Caco-2 (cell line): ENCODE data around the gene SLC47A2. TPM values are rescaled to one million over a fixed set of nuclear protein-coding genes. Genes with fewer than 3 reads are reported as not detected.

Experiments
- BruUV-seq: library from RNA; stranded (reverse); fragments of 400-500 nt; replicated peaks from 2 replicates; lab custom pipeline; 2021; lab: Mats Ljungman, UMichigan
- CTCF ChIA-PET: fragments of 300-600 bp; sonication (Branson Sonifier 250); formaldehyde crosslinking; loops from one replicate; lab custom pipeline; 2022; ENCODE audit warnings: antibody characterized with exemption; lab: Charles Lee
- POLR2A ChIA-PET: fragments of 300-600 bp; sonication (Branson Sonifier 250); formaldehyde crosslinking; loops from one replicate; lab custom pipeline; 2022; ENCODE audit warnings: antibody characterized with exemption; lab: Charles Lee
- DNase-seq, 2 experiments: peaks; one replicate each; pipeline versions ENCODE4 v3.0.0 to v3.0.0-alpha.2; 2020 to 2022
- H3K27me3 ChIP-seq: replicated peaks from 2 replicates; pipeline ENCODE4 v1.6.0; 2011; ENCODE audit warnings: low read length; ENCODE audit not compliant: control insufficient read depth, insufficient read depth
- H3K36me3 ChIP-seq: 2 replicates; pipeline ENCODE4 v1.5.1; 2011; ENCODE audit warnings: low read length; ENCODE audit not compliant: control insufficient read depth, insufficient read depth
- H3K4me1 ChIP-seq: fragments of 250-450 bp; sonication (Bioruptor Pico); 2 replicates; pipeline ENCODE4 v1.5.1; 2020; ENCODE audit warnings: mild to moderate bottlenecking
- H3K4me3 ChIP-seq: 2 replicates; pipeline ENCODE4 v1.5.1; 2011; ENCODE audit warnings: low read depth, mild to moderate bottlenecking, control low read depth, low read length
- H3K9me3 ChIP-seq: fragments of 250-450 bp; sonication (Bioruptor Pico); 2 replicates; pipeline ENCODE4 v1.5.1; 2020; ENCODE audit warnings: mild to moderate bottlenecking, moderate library complexity
- H3K27ac Mint-ChIP-seq: one replicate; pipeline ENCODE4 v1.8.0; 2022; ENCODE audit warnings: mixed read lengths; ENCODE audit not compliant: unreplicated experiment
- H3K27me3 Mint-ChIP-seq: one replicate; pipeline ENCODE4 v1.8.0; 2022; ENCODE audit warnings: mixed read lengths; ENCODE audit not compliant: insufficient read depth, unreplicated experiment
- H3K36me3 Mint-ChIP-seq: one replicate; pipeline ENCODE4 v1.8.0; 2022; ENCODE audit warnings: mild to moderate bottlenecking, mixed read lengths; ENCODE audit not compliant: insufficient read depth, unreplicated experiment
- H3K4me1 Mint-ChIP-seq: one replicate; pipeline ENCODE4 v1.8.0; 2022; ENCODE audit warnings: low read depth, mixed read lengths; ENCODE audit not compliant: unreplicated experiment
- H3K4me3 Mint-ChIP-seq: one replicate; pipeline ENCODE4 v1.8.0; 2022; ENCODE audit warnings: mild to moderate bottlenecking, moderate library complexity, mixed read lengths; ENCODE audit not compliant: unreplicated experiment
- H3K9me3 Mint-ChIP-seq: one replicate; pipeline ENCODE4 v1.8.0; 2022; ENCODE audit warnings: mixed read lengths; ENCODE audit not compliant: unreplicated experiment
- intact Hi-C: fragments of 100-400 bp; cut with micrococcal nuclease; formaldehyde crosslinking; loops from one replicate; pipeline ENCODE4 v1.10.0; 2022; ENCODE audit not compliant: unreplicated experiment
- total RNA-seq: library from RNA; stranded (reverse); gene quantifications from 2 replicates; pipeline ENCODE4 v1.2.3, GENCODE V29; 2022
- TF ChIP-seq, protein P1 (sequence below), 2 experiments: fragments of 200-600 bp in 1 of 2; IDR thresholded peaks; 1 replicate in 1 of 2; 2 replicates in 1 of 2; pipeline versions ENCODE4 v1.5.1 to v1.8.0; 2011 to 2022; ENCODE audit warnings: antibody characterized with exemption in 1 of 2, control low read depth in 1 of 2, inconsistent platforms in 1 of 2, low read depth in 1 of 2, low read length in 1 of 2, mild to moderate bottlenecking in 1 of 2, moderate library complexity in 1 of 2; ENCODE audit not compliant: insufficient read depth in 1 of 2, severe bottlenecking in 1 of 2, unreplicated experiment in 1 of 2

SLC47A2 gene
- total RNA-seq, 1 experiment from 2014 or later, result 0.20 TPM

DNA sequence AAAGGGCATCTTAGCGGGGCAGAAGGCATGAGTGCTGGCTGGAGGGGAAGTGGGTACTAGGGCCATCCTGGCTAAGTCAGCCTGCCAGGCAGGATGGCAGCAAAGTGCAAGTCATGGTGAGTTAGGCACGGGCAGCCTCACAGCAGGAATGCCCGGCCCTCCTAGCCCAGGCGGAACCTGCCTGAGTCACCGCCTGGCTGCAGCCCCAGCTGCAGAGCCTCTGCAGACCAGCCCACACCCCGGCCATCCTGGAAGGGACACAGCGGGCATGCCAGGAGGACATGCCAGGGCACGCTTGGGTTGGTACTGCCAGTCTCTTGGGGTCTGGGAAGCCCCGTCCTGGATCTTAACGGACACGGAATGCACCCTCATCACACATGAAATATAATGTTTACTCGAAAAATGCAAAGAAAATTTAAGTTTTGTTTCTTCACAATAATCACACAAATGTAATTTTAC, 36.7 kb upstream of the SLC47A2 start:
- Histone ChIP-seq H3K27me3 (no peaks in the 10 kb centered on the region), H3K36me3 (no peaks in the 10 kb centered on the region), H3K4me3 (no peak overlapping the region), H3K9me3 (no peaks in the 10 kb centered on the region), H3K4me1 (peaks cover 26% of the 10 kb centered on the region)
- H3K4me1 Mint-ChIP-seq, result peaks cover 23% of the 10 kb centered on the region
- H3K4me3 Mint-ChIP-seq, result no peak overlapping the region
- BruUV-seq, result no TSS peak
- H3K9me3 Mint-ChIP-seq, result no peaks in the 10 kb centered on the region
- ChIA-PET POLR2A (no interaction called here), CTCF (interaction anchor here (1.3 kb wide), 1 partner anchor 9 kb away, joined by 5 read pairs; no protein-coding TSS in a partner anchor)
- peaks cover 4% of the 10 kb centered on the region for H3K36me3 Mint-ChIP-seq
- intact Hi-C loops, result no loop called here
- DNase-seq, result no peak
- no peak overlapping the region for H3K27ac Mint-ChIP-seq
- no peaks in the 10 kb centered on the region for H3K27me3 Mint-ChIP-seq
- TF ChIP-seq, protein P1, sequence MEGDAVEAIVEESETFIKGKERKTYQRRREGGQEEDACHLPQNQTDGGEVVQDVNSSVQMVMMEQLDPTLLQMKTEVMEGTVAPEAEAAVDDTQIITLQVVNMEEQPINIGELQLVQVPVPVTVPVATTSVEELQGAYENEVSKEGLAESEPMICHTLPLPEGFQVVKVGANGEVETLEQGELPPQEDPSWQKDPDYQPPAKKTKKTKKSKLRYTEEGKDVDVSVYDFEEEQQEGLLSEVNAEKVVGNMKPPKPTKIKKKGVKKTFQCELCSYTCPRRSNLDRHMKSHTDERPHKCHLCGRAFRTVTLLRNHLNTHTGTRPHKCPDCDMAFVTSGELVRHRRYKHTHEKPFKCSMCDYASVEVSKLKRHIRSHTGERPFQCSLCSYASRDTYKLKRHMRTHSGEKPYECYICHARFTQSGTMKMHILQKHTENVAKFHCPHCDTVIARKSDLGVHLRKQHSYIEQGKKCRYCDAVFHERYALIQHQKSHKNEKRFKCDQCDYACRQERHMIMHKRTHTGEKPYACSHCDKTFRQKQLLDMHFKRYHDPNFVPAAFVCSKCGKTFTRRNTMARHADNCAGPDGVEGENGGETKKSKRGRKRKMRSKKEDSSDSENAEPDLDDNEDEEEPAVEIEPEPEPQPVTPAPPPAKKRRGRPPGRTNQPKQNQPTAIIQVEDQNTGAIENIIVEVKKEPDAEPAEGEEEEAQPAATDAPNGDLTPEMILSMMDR (IDR thresholded peaks at IDR 0.05; ENCODE audit: insufficient read depth in 1 of 2, low read depth in 1 of 2, low read length in 1 of 2, severe bottlenecking in 1 of 2, unreplicated experiment in 1 of 2), result no peak

DNA sequence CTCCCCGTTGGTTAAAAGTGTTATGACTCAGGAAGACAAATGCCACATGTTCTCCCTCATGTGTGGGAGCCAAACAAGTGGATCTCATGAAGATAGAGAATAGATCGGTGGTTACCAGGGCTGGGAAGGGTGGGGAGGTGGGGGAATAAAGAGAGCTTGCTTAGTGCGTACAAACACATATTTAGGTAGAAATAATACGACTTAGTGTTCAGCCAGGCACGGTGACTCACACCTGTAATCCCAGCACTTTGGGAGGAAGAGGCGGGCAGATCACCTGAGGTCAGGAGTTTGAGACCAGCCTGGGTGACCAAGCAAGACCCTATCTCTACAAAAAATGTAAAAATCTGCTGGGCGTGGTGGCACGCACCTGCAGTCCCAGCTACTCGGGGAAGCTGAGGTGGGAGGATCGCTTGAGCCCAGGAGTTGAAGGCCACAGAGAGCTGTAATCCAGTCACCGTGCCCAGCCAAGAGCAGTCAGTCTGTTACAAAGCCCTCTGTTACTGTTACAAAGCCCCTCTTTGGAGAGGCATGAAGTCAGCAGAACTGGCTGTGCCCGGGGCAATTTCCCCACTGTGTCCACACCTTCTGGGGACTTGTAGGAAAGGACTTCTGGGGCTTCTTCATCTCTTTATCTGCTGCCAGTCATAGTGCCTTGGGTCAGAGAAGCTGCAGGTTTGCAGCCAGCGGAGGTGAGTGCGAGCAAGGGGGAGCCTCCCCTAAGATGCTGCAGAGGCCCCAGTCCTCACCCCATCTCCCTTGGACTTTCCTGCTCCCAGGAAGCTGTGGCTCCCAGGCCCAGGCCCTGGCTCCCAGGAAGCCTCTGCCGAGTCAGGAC, 36.0 kb upstream of the SLC47A2 start:
- Mint-ChIP-seq H3K4me3 (no peak overlapping the region), H3K9me3 (no peaks in the 10 kb centered on the region), H3K4me1 (peaks cover 29% of the 10 kb centered on the region), H3K27ac (no peak overlapping the region), H3K27me3 (no peaks in the 10 kb centered on the region), H3K36me3 (peaks cover 4% of the 10 kb centered on the region)
- DNase-seq, result no peak
- no peaks in the 10 kb centered on the region for H3K9me3 ChIP-seq
- TF ChIP-seq, protein P1 (IDR thresholded peaks at IDR 0.05; ENCODE audit: insufficient read depth in 1 of 2, low read depth in 1 of 2, low read length in 1 of 2, severe bottlenecking in 1 of 2, unreplicated experiment in 1 of 2), result no peak
- H3K36me3 ChIP-seq, result no peaks in the 10 kb centered on the region
- POLR2A ChIA-PET, result no interaction called here
- CTCF ChIA-PET, result interaction anchor here (0.6 to 1.3 kb wide), 3 partner anchors 10 to 165 kb away, joined by 3 to 5 read pairs (median 3); partner anchors contain the start of gene ALDH3A2
- no peak overlapping the region for H3K4me3 ChIP-seq
- peaks cover 33% of the 10 kb centered on the region for H3K4me1 ChIP-seq
- intact Hi-C loops, result no loop called here
- H3K27me3 ChIP-seq, result no peaks in the 10 kb centered on the region
- BruUV-seq, result no TSS peak

DNA sequence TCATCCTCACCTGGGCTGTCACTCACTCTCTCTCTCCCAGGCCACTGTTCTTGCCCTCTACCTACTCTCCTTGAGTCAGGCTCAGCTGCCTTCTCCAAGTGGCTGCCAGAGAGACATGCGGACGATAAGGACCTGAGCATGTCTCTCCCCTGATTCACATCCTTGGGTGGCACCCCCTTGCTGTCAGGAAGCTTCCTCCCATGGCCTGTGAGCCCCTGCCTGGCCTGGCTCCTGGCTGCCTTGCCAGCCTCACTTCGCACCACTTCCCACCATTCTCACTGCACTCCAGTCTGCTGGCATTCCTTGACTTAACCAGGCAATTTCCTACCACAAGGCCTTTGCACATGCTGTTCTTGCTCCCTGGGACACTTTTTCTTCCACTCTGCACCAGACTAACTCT, 34.5 kb upstream of the SLC47A2 start:
- ChIA-PET CTCF (no interaction called here), POLR2A (no interaction called here)
- H3K4me3 ChIP-seq, result no peak overlapping the region
- H3K27me3 ChIP-seq, result no peaks in the 10 kb centered on the region
- Mint-ChIP-seq H3K4me3 (no peak overlapping the region), H3K27ac (peak overlapping the region; percentile 1), H3K36me3 (peaks cover 4% of the 10 kb centered on the region), H3K4me1 (peaks cover 31% of the 10 kb centered on the region), H3K9me3 (no peaks in the 10 kb centered on the region), H3K27me3 (no peaks in the 10 kb centered on the region)
- no peaks in the 10 kb centered on the region for H3K36me3 ChIP-seq
- no peaks in the 10 kb centered on the region for H3K9me3 ChIP-seq
- intact Hi-C loops, result no loop called here
- no TSS peak for BruUV-seq
- H3K4me1 ChIP-seq, result peaks cover 40% of the 10 kb centered on the region
- TF ChIP-seq, protein P1 (IDR thresholded peaks at IDR 0.05; ENCODE audit: insufficient read depth in 1 of 2, low read depth in 1 of 2, low read length in 1 of 2, severe bottlenecking in 1 of 2, unreplicated experiment in 1 of 2), result no peak
- DNase-seq, result no peak
